Measurements from ENCODE around the gene LEMD2. TPM values are rescaled to one million over a fixed set of nuclear protein-coding genes. Genes with fewer than 3 reads are reported as not detected.

Gene LEMD2
- polyA plus RNA-seq, 1 of the 3 experiments (the other 2 are of a cell fraction): 56.5 TPM

DNA sequence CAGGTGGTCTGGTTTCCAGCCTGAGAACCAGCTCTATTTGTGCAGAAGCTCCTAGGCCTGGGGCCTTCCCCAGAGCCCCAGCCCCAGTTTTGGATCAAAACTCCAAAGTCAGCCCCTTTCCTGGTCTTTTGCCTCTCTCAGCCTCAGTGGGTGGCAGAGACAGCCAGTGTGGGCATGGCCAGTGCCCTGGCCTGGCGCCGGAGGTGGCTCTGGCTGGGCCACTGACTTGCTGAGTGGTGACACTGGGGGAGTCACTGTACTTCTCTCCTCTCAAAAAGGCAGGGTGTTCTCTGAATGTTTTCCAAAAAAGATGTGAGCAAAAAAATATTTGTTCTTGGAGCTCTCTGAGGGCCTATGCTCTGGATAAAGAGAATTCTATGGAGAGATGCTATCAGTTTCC lies 34.9 kb upstream of the LEMD2 start:
- no peak overlapping the region for H3K9ac ChIP-seq
- H3K4me1 ChIP-seq (ENCODE audit: control insufficient read depth in 1 of 2, insufficient read depth in 2 of 2, low read depth in 1 of 2, low read length in 1 of 2): peaks cover 0 to 15% of the 10 kb centered on the region in 2 experiments; a peak in 1 of 4 replicates
- WGBS (ENCODE audit: low lambda C conversion rate): 85% methylated on average over 2 of the region's 2 CpGs
- H3K36me3 ChIP-seq (replicated peaks in 1 of 2; ENCODE audit: control insufficient read depth in 1 of 2, insufficient read depth in 2 of 2, low read length in 1 of 2): no peaks in the 10 kb centered on the region
- H2AFZ ChIP-seq (ENCODE audit: low read depth): no peak overlapping the region
- ChIA-PET POLR2A (interaction anchor here (1.2 kb wide), 1 partner anchor 15 kb away, joined by 3 read pairs; no protein-coding TSS in a partner anchor), CTCF (interaction anchor here (0.6 to 1.5 kb wide), 3 partner anchors 15 to 982 kb away, joined by 3 to 4 read pairs (median 3); no protein-coding TSS in a partner anchor)
- no peaks in the 10 kb centered on the region; the same call in 1 of the 2 replicates for H3K27me3 ChIP-seq (ENCODE audit: insufficient read depth)
- no peak overlapping the region for H3K4me2 ChIP-seq
- DNase-seq: no peak
- H4K20me1 ChIP-seq (ENCODE audit: insufficient read depth): no peaks in the 10 kb centered on the region
- no peaks in the 10 kb centered on the region for H3F3A ChIP-seq (replicated peaks; ENCODE audit: insufficient read depth)
- H3K27ac ChIP-seq (ENCODE audit: low read depth in 2 of 2, low read length in 1 of 2): no peak overlapping the region
- no peaks in the 10 kb centered on the region for H3K9me2 ChIP-seq
- TF ChIP-seq RAD21 (IDR thresholded peaks at IDR 0.05; ENCODE audit: low read length) (no peak), JUND (IDR thresholded peaks at IDR 0.05) (no peak), EP300 (IDR thresholded peaks at IDR 0.05; ENCODE audit: borderline replicate concordance in 1 of 2, low read depth in 1 of 2, low read length in 1 of 2) (no peak), SIN3A (IDR thresholded peaks at IDR 0.05; ENCODE audit: borderline replicate concordance, low read depth, low read length) (no peak), TCF12 (IDR thresholded peaks at IDR 0.05) (no peak), NFIC (IDR thresholded peaks at IDR 0.05; ENCODE audit: borderline replicate concordance) (no peak), FOXM1 (IDR thresholded peaks at IDR 0.05; ENCODE audit: low read depth) (no peak), MEF2A (IDR thresholded peaks at IDR 0.05; ENCODE audit: borderline replicate concordance, low read depth) (no peak)
- TF ChIP-seq, protein P1, sequence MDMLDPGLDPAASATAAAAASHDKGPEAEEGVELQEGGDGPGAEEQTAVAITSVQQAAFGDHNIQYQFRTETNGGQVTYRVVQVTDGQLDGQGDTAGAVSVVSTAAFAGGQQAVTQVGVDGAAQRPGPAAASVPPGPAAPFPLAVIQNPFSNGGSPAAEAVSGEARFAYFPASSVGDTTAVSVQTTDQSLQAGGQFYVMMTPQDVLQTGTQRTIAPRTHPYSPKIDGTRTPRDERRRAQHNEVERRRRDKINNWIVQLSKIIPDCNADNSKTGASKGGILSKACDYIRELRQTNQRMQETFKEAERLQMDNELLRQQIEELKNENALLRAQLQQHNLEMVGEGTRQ (IDR thresholded peaks at IDR 0.05; ENCODE audit: borderline replicate concordance, low read depth, low read length): no peak
- TF ChIP-seq, protein P2, sequence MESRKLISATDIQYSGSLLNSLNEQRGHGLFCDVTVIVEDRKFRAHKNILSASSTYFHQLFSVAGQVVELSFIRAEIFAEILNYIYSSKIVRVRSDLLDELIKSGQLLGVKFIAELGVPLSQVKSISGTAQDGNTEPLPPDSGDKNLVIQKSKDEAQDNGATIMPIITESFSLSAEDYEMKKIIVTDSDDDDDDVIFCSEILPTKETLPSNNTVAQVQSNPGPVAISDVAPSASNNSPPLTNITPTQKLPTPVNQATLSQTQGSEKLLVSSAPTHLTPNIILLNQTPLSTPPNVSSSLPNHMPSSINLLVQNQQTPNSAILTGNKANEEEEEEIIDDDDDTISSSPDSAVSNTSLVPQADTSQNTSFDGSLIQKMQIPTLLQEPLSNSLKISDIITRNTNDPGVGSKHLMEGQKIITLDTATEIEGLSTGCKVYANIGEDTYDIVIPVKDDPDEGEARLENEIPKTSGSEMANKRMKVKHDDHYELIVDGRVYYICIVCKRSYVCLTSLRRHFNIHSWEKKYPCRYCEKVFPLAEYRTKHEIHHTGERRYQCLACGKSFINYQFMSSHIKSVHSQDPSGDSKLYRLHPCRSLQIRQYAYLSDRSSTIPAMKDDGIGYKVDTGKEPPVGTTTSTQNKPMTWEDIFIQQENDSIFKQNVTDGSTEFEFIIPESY (IDR thresholded peaks at IDR 0.05; ENCODE audit: borderline replicate concordance, low read depth): no peak
- TF ChIP-seq, protein P3, sequence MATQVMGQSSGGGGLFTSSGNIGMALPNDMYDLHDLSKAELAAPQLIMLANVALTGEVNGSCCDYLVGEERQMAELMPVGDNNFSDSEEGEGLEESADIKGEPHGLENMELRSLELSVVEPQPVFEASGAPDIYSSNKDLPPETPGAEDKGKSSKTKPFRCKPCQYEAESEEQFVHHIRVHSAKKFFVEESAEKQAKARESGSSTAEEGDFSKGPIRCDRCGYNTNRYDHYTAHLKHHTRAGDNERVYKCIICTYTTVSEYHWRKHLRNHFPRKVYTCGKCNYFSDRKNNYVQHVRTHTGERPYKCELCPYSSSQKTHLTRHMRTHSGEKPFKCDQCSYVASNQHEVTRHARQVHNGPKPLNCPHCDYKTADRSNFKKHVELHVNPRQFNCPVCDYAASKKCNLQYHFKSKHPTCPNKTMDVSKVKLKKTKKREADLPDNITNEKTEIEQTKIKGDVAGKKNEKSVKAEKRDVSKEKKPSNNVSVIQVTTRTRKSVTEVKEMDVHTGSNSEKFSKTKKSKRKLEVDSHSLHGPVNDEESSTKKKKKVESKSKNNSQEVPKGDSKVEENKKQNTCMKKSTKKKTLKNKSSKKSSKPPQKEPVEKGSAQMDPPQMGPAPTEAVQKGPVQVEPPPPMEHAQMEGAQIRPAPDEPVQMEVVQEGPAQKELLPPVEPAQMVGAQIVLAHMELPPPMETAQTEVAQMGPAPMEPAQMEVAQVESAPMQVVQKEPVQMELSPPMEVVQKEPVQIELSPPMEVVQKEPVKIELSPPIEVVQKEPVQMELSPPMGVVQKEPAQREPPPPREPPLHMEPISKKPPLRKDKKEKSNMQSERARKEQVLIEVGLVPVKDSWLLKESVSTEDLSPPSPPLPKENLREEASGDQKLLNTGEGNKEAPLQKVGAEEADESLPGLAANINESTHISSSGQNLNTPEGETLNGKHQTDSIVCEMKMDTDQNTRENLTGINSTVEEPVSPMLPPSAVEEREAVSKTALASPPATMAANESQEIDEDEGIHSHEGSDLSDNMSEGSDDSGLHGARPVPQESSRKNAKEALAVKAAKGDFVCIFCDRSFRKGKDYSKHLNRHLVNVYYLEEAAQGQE (IDR thresholded peaks at IDR 0.05; ENCODE audit: low read depth, low read length): no peak
- TF ChIP-seq, protein P4, sequence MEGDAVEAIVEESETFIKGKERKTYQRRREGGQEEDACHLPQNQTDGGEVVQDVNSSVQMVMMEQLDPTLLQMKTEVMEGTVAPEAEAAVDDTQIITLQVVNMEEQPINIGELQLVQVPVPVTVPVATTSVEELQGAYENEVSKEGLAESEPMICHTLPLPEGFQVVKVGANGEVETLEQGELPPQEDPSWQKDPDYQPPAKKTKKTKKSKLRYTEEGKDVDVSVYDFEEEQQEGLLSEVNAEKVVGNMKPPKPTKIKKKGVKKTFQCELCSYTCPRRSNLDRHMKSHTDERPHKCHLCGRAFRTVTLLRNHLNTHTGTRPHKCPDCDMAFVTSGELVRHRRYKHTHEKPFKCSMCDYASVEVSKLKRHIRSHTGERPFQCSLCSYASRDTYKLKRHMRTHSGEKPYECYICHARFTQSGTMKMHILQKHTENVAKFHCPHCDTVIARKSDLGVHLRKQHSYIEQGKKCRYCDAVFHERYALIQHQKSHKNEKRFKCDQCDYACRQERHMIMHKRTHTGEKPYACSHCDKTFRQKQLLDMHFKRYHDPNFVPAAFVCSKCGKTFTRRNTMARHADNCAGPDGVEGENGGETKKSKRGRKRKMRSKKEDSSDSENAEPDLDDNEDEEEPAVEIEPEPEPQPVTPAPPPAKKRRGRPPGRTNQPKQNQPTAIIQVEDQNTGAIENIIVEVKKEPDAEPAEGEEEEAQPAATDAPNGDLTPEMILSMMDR (IDR thresholded peaks at IDR 0.05): no peak
- TF ChIP-seq, protein P5, sequence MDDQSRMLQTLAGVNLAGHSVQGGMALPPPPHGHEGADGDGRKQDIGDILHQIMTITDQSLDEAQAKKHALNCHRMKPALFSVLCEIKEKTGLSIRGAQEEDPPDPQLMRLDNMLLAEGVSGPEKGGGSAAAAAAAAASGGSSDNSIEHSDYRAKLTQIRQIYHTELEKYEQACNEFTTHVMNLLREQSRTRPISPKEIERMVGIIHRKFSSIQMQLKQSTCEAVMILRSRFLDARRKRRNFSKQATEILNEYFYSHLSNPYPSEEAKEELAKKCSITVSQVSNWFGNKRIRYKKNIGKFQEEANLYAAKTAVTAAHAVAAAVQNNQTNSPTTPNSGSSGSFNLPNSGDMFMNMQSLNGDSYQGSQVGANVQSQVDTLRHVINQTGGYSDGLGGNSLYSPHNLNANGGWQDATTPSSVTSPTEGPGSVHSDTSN (IDR thresholded peaks at IDR 0.05): no peak
- no peaks in the 10 kb centered on the region for H3K79me2 ChIP-seq (ENCODE audit: insufficient read depth)
- no peak overlapping the region for H3K4me3 ChIP-seq (ENCODE audit: low read depth in 2 of 2, low read length in 1 of 2)
- H3K9me3 ChIP-seq: no peaks in the 10 kb centered on the region
